NCI-H146 (cell line): Measurements from ENCODE around the gene LGR6.

Experiments used
- DNase-seq: peaks from one replicate; lab custom pipeline; 2025; lab: John Stamatoyannopoulos, UW

LGR6 gene

GRCh38 chr1:202200669-202201068 lies 7.1 kb downstream of the LGR6 start:
- DNase-seq: no peak

DNA sequence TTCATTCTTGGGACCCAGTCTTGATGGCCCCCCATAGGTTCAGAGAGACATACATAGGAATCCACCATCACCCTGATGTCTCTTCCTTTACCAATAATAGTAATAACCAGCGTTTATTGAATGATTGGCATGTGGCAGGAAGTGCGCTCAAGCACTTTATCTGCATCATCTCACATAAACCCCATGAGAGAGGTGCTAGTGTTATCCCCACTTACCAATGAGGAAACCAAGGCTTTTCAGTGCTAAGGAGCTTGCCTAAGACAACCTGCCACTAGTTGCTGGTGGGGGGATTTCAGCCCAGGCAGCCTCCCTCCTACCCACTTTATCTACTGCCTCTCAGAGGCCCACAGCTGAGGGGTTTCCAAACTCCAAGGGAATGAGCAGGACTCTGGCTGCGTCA lies 7.7 kb downstream of the LGR6 start:
- DNase-seq: no peak

- no peak for DNase-seq
Measured at GRCh38 chr1:202201971-202202370, 8.4 kb downstream of the LGR6 start.

GRCh38 chr1:202202500-202203168 lies 9.0 kb downstream of the LGR6 start:
- no peak for DNase-seq

GRCh38 chr1:202203238-202204039 lies 9.8 kb downstream of the LGR6 start:
- no peak for DNase-seq

DNA sequence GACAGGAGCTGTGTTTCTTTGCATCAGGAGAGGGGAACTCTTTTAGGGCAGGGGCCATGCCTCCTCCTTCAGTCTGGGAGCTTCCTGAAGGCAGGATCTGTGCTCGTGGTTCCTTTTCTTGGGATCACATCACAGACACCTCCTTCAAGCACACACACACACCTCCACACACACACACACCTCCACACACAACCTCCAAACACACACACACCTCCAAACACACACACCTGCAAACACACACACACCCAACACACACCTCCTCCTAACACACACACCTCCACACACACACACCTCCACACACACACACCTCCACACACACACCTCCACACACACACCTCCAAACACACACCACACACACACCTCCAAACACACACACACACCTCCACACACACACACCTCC lies 10.5 kb downstream of the LGR6 start:
- no peak for DNase-seq

- no peak for DNase-seq
Measured at GRCh38 chr1:202205523-202206190, 12.1 kb downstream of the LGR6 start.

- no peak for DNase-seq
Measured at GRCh38 chr1:202207292-202207691, 13.7 kb downstream of the LGR6 start.

DNA sequence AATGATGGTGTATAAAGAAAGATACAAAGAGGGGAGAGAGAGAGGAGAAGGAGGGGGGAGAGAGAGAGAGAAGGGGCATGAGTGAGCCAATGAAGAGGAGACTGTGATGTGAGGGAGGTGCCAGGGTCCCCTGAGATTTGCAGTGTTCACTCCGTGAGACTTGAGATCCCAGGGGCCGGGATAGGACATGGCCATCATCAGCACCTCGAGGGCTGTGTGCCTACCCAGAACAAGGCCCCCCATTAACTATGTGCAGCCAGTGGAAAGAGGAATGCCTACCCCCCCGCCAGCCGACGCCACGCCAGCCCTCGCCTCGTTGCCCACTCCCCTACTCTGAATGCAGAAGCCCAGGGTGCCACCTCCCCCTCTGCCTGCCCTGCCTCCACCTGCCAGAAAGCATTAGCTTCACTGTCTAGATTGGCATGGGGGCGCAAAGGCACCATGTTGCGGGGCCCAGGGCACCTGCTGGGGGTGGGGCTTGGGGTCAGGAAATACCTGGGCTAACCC lies 14.8 kb downstream of the LGR6 start:
- no peak for DNase-seq

GRCh38 chr1:202210385-202210784 lies 16.8 kb downstream of the LGR6 start:
- DNase-seq: peak; percentile 29

- no peak for DNase-seq
Measured at GRCh38 chr1:202210969-202211368, 17.4 kb downstream of the LGR6 start.

GRCh38 chr1:202212787-202213186 lies 19.2 kb downstream of the LGR6 start:
- DNase-seq: no peak

DNA sequence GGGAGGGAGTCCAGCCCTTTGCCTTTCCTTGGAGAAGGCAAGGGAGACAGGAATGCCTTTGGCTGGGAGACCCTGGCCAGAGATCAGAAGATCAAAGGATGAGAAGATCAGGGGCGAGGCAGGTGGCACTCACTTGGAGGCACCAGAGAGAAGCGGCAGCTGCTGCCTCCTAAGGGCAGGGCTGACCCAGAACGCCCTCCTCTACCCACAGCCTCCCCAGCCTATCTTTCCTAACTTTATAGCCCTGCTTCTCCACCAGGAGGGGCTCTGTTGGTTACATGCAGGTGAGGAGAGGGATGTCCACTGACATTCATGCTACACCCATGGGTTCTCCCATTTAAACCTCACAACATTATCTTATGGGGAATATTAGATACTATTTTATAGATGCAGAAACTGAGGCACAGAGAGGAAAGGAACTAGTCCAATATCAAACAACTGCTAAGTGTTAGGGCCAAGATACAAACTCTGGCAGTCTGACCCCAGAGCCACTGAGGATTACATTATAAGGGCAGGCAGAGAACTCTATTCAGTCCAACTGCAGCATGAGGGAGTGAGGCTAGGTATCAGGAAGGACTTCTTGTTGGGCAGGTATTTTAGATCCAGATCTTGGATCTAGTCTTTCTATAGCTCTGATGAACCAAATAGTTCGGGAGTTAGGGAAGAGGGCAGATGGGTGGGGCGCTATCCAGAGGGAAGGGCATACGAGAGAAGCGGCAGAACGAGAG lies 19.9 kb downstream of the LGR6 start:
- peak; percentile 62 for DNase-seq

GRCh38 chr1:202214089-202214843 lies 20.7 kb downstream of the LGR6 start:
- peak; percentile 44 for DNase-seq

GRCh38 chr1:202215472-202216130 lies 22.0 kb downstream of the LGR6 start:
- no peak for DNase-seq

GRCh38 chr1:202216691-202217090 lies 23.1 kb downstream of the LGR6 start:
- no peak for DNase-seq

DNA sequence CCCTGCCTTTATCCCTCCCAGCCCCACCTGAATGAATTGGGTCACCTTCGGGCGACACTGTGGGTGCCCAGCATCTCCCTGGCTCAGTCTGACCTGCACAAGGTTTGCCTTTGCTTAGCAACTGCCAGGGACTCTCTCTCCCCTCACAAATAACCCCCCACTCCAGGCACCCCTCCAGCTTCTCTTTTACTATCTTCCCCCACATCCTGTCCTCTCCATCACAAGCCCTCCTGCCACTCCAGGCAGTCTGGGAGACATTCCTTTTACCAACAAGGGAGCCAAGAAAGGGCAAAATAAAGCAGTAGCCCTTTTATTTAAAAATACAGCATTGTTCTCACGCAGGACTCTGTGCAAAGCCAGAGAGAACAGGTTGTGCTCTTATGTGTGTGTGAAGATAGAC lies 23.9 kb downstream of the LGR6 start:
- DNase-seq: no peak

DNA sequence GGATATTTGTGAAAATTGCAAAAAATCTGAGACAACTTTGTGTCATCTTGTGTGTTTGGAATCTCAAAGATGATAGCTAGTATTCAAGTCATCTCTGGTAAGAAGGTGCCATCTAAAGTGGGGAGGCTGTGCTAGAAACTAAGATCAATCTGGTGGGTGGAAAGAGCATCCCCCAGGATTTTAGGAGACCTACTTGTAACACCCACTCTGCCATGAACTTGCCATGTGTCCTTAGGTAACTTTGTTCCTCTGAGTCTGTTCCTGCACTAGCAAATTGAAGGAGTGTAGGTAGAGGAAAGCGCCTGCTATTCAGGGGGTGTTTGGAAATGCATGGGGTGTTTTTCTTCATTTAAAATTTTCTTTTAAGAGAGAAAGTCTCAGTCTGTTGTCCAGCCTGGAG lies 24.4 kb downstream of the LGR6 start:
- no peak for DNase-seq

DNA sequence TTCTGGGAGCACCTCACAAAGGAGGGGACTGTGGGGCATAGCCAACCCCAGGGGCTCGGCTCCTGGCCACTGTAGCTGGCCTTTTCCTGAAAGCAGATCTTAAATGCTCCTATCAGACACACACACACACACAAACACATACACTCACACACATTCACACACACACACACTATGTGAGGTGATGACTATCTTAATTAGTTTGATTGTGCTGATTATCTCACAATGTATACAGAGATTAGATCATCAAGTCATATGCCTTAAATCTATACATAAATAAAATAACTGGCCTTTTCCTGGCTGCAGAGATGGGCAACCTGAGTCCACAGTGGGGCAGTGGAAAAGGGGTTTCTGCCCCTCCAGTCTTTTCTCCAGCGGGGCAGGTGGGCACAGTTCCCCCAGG lies 27.1 kb downstream of the LGR6 start:
- DNase-seq: no peak

DNA sequence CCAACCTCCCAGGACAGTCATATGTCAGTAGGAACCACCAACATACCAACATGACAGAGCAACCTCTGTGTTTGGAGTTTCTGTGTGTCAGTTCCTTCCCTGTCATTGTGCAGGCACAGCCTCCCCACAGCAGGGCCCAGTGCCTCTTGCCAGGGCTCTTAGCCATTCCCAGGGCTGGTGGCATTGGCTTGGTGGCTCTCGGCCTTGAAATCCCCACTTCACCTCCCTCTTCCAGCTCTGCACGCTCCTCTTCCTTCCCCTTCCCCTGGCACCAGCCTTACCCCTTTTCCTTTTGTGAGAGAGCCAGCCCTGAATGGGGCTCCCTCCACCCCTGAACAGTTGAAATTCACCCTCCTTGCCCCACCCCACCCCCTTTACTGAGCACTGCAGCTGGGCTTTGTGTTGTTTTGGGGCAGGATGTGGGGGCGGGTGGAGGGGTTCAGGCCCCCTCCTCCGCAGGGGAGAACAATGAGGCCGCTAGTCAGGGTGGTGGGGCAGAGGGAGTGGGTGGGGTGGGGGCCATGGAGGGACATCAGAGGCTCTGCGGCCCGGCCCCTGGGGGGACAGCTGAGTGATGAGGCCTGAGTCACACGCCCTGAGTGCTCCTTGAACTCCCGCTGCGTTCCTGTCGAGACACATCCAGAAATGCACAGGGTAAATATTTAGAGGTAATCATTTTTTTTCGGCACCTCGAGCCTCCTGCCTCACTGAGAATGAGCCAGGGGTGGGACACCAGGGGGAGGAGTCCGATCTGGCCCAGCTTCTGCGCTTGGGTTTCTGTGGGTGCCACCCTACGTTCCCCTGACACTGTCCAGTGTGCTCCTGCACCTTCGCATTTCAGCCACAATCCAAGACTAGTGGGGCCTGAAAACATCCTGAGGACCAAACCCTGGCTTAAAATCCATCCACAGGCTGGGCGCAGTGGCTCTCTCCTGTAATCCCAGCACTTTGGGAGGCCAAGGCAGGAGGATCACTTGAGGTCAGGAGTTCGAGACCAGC lies 28.6 kb downstream of the LGR6 start:
- DNase-seq: peak; percentile 39
